Ishikawa (cell line): ENCODE measurements around the gene SLC44A4.

Experiments used
- CEBPB ChIP-seq: IDR thresholded peaks from 2 replicates; pipeline ENCODE4 v1.6.1; 2012
- CREB1 ChIP-seq: IDR thresholded peaks from 2 replicates; pipeline ENCODE4 v1.6.1; 2012; ENCODE audit warnings: low read depth
- EGR1 ChIP-seq: IDR thresholded peaks from 2 replicates; pipeline ENCODE4 v1.6.1; 2012
- EP300 ChIP-seq: IDR thresholded peaks from 2 replicates; pipeline ENCODE4 v1.6.1; 2012; ENCODE audit warnings: borderline replicate concordance
- FOXM1 ChIP-seq: IDR thresholded peaks from 2 replicates; pipeline ENCODE4 v1.6.1; 2012; ENCODE audit warnings: low read depth, borderline replicate concordance
- NFIC ChIP-seq: IDR thresholded peaks from 2 replicates; pipeline ENCODE4 v1.6.1; 2012
- RAD21 ChIP-seq: IDR thresholded peaks from 2 replicates; pipeline ENCODE4 v1.6.1; 2012; ENCODE audit warnings: low read depth
- TAF1 ChIP-seq: IDR thresholded peaks from 2 replicates; pipeline ENCODE4 v1.6.1; 2012; ENCODE audit warnings: low read depth, mild to moderate bottlenecking
- TCF12 ChIP-seq: IDR thresholded peaks from 2 replicates; pipeline ENCODE4 v1.6.1; 2012; ENCODE audit warnings: low read depth
- TEAD4 ChIP-seq: IDR thresholded peaks from 2 replicates; pipeline ENCODE4 v1.6.1; 2012
- YY1 ChIP-seq: IDR thresholded peaks from 2 replicates; pipeline ENCODE4 v1.6.1; 2012; ENCODE audit warnings: low read depth
- ZBTB7A ChIP-seq: IDR thresholded peaks from 2 replicates; pipeline ENCODE4 v1.6.1; 2012; ENCODE audit warnings: low read depth
- TF ChIP-seq, protein P1 (sequence below): IDR thresholded peaks from 2 replicates; pipeline ENCODE4 v1.6.1; 2012; ENCODE audit warnings: low read depth, mild to moderate bottlenecking
- TF ChIP-seq, protein P2 (sequence below): IDR thresholded peaks from 2 replicates; pipeline ENCODE4 v1.6.1; 2012
- TF ChIP-seq, protein P3 (sequence below): IDR thresholded peaks from 2 replicates; pipeline ENCODE4 v1.6.1; 2012

The SLC44A4 gene

DNA sequence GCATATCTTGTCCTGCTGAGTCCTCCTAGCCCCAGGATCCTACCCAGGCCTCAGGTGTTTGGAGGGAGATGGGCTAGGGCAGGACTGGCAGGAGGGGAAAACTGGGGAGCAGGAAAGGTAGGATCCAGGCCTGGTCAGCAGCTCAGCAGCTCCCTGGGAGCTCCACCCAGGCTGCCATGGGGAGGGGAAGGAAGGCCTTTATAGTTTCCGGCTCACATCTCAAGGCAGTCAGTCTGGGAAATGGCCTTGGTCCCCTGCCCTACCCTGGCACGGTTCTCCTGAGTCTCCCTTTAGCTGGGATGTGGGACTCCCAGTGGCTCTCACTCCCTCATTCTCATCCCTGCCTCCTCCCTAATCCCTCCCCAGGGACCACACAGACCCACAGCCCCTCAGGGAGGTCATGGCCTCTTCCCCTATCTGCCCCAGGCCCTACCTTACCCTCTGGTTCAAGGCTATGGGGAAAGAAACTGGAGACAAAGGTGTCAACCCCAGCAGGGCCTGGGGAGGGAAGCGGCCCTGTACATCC lies 1.6 kb downstream of the SLC44A4 start:
- no peak for TF ChIP-seq FOXM1
- TF ChIP-seq EP300: no peak
- no peak for TF ChIP-seq TAF1
- no peak for TF ChIP-seq TCF12
- no peak for TF ChIP-seq RAD21
- no peak for TF ChIP-seq NFIC
- no peak for TF ChIP-seq TEAD4
- TF ChIP-seq CEBPB: no peak
- no peak for TF ChIP-seq YY1
- TF ChIP-seq CREB1: no peak
- no peak for TF ChIP-seq EGR1
- TF ChIP-seq, protein P1, sequence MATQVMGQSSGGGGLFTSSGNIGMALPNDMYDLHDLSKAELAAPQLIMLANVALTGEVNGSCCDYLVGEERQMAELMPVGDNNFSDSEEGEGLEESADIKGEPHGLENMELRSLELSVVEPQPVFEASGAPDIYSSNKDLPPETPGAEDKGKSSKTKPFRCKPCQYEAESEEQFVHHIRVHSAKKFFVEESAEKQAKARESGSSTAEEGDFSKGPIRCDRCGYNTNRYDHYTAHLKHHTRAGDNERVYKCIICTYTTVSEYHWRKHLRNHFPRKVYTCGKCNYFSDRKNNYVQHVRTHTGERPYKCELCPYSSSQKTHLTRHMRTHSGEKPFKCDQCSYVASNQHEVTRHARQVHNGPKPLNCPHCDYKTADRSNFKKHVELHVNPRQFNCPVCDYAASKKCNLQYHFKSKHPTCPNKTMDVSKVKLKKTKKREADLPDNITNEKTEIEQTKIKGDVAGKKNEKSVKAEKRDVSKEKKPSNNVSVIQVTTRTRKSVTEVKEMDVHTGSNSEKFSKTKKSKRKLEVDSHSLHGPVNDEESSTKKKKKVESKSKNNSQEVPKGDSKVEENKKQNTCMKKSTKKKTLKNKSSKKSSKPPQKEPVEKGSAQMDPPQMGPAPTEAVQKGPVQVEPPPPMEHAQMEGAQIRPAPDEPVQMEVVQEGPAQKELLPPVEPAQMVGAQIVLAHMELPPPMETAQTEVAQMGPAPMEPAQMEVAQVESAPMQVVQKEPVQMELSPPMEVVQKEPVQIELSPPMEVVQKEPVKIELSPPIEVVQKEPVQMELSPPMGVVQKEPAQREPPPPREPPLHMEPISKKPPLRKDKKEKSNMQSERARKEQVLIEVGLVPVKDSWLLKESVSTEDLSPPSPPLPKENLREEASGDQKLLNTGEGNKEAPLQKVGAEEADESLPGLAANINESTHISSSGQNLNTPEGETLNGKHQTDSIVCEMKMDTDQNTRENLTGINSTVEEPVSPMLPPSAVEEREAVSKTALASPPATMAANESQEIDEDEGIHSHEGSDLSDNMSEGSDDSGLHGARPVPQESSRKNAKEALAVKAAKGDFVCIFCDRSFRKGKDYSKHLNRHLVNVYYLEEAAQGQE: no peak
- no peak for TF ChIP-seq ZBTB7A
- TF ChIP-seq, protein P2, sequence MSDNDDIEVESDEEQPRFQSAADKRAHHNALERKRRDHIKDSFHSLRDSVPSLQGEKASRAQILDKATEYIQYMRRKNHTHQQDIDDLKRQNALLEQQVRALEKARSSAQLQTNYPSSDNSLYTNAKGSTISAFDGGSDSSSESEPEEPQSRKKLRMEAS: no peak
- TF ChIP-seq, protein P3, sequence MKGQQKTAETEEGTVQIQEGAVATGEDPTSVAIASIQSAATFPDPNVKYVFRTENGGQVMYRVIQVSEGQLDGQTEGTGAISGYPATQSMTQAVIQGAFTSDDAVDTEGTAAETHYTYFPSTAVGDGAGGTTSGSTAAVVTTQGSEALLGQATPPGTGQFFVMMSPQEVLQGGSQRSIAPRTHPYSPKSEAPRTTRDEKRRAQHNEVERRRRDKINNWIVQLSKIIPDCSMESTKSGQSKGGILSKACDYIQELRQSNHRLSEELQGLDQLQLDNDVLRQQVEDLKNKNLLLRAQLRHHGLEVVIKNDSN: no peak

DNA sequence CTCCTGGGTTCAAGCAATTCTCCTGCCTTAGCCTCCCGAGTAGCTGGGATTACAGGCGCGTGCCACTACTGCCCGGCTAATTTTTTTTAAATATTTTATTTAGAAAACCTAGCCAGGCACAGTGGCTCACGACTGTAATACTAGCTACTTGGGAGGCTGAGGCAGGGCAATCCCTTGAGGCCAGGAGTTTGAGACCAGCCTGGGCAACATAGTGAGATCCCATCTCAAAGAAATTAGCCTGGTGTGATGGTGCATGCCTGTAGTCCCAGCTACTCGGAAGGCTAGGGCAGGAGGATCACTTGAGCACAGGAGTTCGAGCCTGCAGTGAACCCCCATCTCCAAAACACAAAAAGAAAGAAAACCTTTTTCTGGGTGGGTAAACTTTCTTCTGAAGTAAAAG lies 2.4 kb downstream of the SLC44A4 start:
- TF ChIP-seq, protein P2: no peak
- TF ChIP-seq FOXM1 (no peak), ZBTB7A (no peak), EGR1 (no peak), YY1 (no peak), CEBPB (no peak), NFIC (no peak), TEAD4 (no peak), TCF12 (no peak)
- TF ChIP-seq, protein P3: no peak

DNA sequence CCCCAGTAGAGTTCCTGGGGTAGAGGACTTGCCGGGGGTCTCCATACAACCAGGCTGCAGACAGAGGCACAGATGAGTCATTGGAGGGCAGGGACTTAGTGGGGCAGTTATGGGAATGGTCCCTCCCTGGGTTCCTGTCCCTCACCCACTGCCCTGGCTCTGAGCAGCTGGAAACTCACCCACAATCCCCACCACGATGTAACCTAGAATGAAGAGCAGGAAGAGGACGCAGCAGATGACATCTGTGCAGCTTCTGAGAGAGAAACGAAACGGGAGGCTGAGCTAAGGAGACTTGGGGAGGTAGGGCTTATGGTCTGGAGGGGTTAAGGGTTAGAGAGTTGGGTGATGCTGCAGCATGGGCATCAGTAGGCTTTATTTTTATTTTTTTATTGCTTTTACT lies 2.9 kb downstream of the SLC44A4 start:
- TF ChIP-seq NFIC (no peak), YY1 (no peak), TCF12 (no peak), EGR1 (no peak), TEAD4 (no peak), CEBPB (no peak), FOXM1 (no peak), RAD21 (no peak), EP300 (no peak), ZBTB7A (no peak), TAF1 (no peak), CREB1 (no peak)
- TF ChIP-seq, protein P1: no peak
- TF ChIP-seq, protein P3: no peak
- TF ChIP-seq, protein P2: no peak

DNA sequence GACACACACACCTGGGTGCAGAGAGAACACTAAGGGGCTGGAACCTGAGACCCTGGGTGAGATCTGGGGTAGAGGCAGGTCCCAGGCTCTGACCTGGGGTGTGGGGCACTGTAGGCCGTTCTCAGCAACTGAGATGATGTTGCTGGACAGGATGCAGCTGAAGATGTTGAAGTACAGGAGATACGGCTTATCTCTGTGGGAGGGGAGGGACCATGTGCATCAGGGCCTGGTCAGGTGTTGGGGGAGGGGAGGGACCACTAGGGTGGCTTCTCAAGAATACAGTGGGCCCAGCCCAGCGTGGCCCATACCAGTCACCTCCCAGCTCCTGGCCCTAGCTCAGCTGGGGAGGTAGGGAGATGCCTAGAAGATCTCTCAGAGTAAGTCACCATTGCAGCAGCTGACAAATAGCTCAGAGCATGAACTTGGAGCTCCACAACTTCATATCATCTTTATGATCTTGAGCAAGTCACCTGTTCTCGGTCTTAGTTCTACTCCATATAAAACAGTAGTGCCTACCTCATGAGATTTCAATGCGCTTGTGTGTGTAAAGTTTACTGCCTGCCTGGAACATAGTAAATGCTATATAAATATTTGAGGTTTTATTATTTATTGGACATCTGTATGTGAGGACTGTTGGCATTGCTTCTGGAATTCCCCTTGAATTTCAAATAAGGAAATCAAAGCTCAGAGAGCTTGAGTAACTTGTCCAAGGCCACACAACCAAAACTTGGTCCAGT lies 3.8 kb downstream of the SLC44A4 start:
- TF ChIP-seq TEAD4 (no peak), EP300 (no peak)

DNA sequence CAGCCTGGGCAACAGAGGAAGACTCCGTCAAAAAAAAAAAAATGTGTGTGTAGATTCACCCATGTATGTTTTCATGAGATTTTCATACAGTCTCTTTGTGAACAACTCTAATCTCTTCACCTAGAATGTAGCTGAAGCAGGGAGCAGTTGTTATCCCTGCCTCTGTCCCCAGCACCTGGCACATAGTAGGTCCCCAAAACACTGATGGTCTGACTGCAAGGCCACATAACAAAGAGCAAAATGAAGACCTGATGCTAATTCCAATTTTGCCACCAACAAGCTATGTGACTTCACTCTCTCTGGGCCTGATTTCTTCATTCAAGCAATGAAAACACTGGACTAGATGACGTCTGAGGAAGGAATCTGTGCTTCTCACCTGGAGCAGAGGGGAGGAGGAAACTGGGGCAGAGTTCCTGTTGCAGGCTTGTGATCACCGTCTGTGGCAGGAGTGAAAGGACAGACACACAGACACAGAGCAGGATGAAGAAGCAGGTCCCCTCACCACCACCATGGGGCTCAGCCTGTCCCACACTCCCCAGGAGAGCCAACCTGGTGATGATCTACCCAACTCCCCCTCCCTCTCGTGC lies 4.6 kb downstream of the SLC44A4 start:
- TF ChIP-seq, protein P2: no peak
- no peak for TF ChIP-seq EP300
- no peak for TF ChIP-seq YY1
- TF ChIP-seq, protein P1: no peak
- TF ChIP-seq CREB1: no peak
- TF ChIP-seq, protein P3: no peak
- no peak for TF ChIP-seq FOXM1
- no peak for TF ChIP-seq ZBTB7A
- TF ChIP-seq CEBPB: no peak
- TF ChIP-seq TEAD4: no peak
- TF ChIP-seq TAF1: no peak
- TF ChIP-seq EGR1: no peak
- TF ChIP-seq TCF12: no peak
- no peak for TF ChIP-seq NFIC
- no peak for TF ChIP-seq RAD21
